Chondrocyte (in vitro differentiated cells): ENCODE measurements around the gene UGT1A5. TPM values are rescaled to one million over a fixed set of nuclear protein-coding genes. Genes with fewer than 3 reads are reported as not detected.
A peak's percentile ranks its signal among the peaks of the same experiment; 100 is the strongest.

Experiments
- DNase-seq: peaks from one replicate; pipeline ENCODE4 v3.0.0; 2021; ENCODE audit warnings: mixed read lengths, low spot score
- H3K27ac Mint-ChIP-seq: one replicate; pipeline ENCODE4 v1.8.0; 2021; ENCODE audit warnings: mild to moderate bottlenecking, moderate library complexity, mixed read lengths; ENCODE audit not compliant: unreplicated experiment
- H3K27me3 Mint-ChIP-seq: 2 replicates; pipeline ENCODE4 v1.8.0; 2021; ENCODE audit warnings: low read depth, mixed read lengths
- H3K36me3 Mint-ChIP-seq: 2 replicates; pipeline ENCODE4 v1.8.0; 2021; ENCODE audit warnings: low read depth, mixed read lengths
- H3K4me1 Mint-ChIP-seq: 2 replicates; pipeline ENCODE4 v1.8.0; 2021; ENCODE audit warnings: low read depth, mild to moderate bottlenecking, mixed read lengths
- H3K4me3 Mint-ChIP-seq: one replicate; pipeline ENCODE4 v1.8.0; 2021; ENCODE audit warnings: mild to moderate bottlenecking, moderate library complexity, mixed read lengths; ENCODE audit not compliant: unreplicated experiment
- H3K9me3 Mint-ChIP-seq: 2 replicates; pipeline ENCODE4 v1.8.0; 2021; ENCODE audit warnings: low read depth, mixed read lengths
- CTCF ChIP-seq: fragments of 200-600 bp; sonication (generic); IDR thresholded peaks from 2 replicates; pipeline ENCODE4 v1.5.0; 2021; ENCODE audit warnings: antibody characterized with exemption, mild to moderate bottlenecking, moderate library complexity
- total RNA-seq: library from RNA; stranded (reverse); gene quantifications from 3 replicates; pipeline ENCODE4 v1.2.1, GENCODE V29; 2021

The UGT1A5 gene
- total RNA-seq, 1 donor from 2014 or later = not detected

DNA sequence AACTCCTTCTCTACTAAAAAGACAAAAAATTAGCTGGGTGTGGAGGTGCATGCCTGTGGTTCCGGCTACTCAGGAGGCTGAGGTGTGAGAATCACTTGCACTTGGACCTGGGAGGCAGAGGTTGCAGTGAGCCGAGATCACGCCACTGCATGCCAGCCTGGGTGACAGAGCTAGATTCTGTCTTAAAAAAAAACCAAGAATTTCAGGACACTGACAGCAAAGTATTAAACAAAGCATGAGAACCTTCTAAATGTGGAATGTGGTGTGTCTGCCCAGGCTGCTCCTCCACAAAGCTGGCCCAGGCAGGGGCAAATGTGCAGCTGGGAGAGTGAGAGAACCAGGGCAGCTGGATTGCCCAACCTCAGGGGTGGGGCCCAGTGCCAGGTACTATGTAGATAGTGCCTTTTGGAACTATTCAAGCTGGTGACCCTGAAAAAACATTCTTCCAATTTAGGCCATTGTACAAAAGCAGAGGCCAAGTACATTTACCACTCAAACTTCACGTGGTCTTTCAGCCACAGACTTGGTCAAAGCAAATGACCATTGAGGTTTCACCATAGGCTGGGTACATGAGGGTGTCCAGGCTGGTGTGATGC is 6.7 kb upstream of the UGT1A5 start:
- peaks cover 57% of the 10 kb centered on the region for H3K4me1 Mint-ChIP-seq
- no peak for DNase-seq
- peaks cover 10% of the 10 kb centered on the region for H3K36me3 Mint-ChIP-seq
- H3K4me3 Mint-ChIP-seq = no peak overlapping the region
- H3K27me3 Mint-ChIP-seq = no peaks in the 10 kb centered on the region
- peaks cover 25% of the 10 kb centered on the region for H3K9me3 Mint-ChIP-seq
- H3K27ac Mint-ChIP-seq = peak overlapping the region; percentile 80
- no peak for TF ChIP-seq CTCF

- H3K9me3 Mint-ChIP-seq = peaks cover 21% of the 10 kb centered on the region
- TF ChIP-seq CTCF = no peak
Observed at GRCh38 chr2:233706720-233707119, 6.0 kb upstream of the UGT1A5 start.

GRCh38 chr2:233707940-233708644 is 4.6 kb upstream of the UGT1A5 start:
- no peak overlapping the region for H3K4me3 Mint-ChIP-seq
- peaks cover 61% of the 10 kb centered on the region for H3K4me1 Mint-ChIP-seq
- H3K36me3 Mint-ChIP-seq = peaks cover 5% of the 10 kb centered on the region
- H3K9me3 Mint-ChIP-seq = peaks cover 9% of the 10 kb centered on the region
- no peaks in the 10 kb centered on the region for H3K27me3 Mint-ChIP-seq
- no peak for TF ChIP-seq CTCF
- DNase-seq = no peak
- peak overlapping the region; percentile 59 for H3K27ac Mint-ChIP-seq

More at GRCh38 chr2:233706720-233707119, 6.0 kb upstream of the UGT1A5 start:
- peak overlapping the region; percentile 80 for H3K27ac Mint-ChIP-seq
- no peaks in the 10 kb centered on the region for H3K27me3 Mint-ChIP-seq
- H3K36me3 Mint-ChIP-seq = peaks cover 7% of the 10 kb centered on the region
- no peak for DNase-seq
- H3K4me1 Mint-ChIP-seq = peaks cover 63% of the 10 kb centered on the region
- H3K4me3 Mint-ChIP-seq = no peak overlapping the region

- peaks cover 4% of the 10 kb centered on the region for H3K9me3 Mint-ChIP-seq
- H3K27me3 Mint-ChIP-seq = no peaks in the 10 kb centered on the region
- peaks cover 58% of the 10 kb centered on the region for H3K4me1 Mint-ChIP-seq
- no peak for DNase-seq
- peaks cover 2% of the 10 kb centered on the region for H3K36me3 Mint-ChIP-seq
- H3K4me3 Mint-ChIP-seq = no peak overlapping the region
- no peak overlapping the region for H3K27ac Mint-ChIP-seq
- no peak for TF ChIP-seq CTCF
Observed at GRCh38 chr2:233708942-233709341, 3.8 kb upstream of the UGT1A5 start.

GRCh38 chr2:233711312-233712008 is 1.2 kb upstream of the UGT1A5 start:
- H3K27me3 Mint-ChIP-seq = no peaks in the 10 kb centered on the region
- peaks cover 43% of the 10 kb centered on the region for H3K4me1 Mint-ChIP-seq
- no peak overlapping the region for H3K4me3 Mint-ChIP-seq
- H3K36me3 Mint-ChIP-seq = no peaks in the 10 kb centered on the region
- no peak overlapping the region for H3K27ac Mint-ChIP-seq
- TF ChIP-seq CTCF = peak; percentile 93
- H3K9me3 Mint-ChIP-seq = no peaks in the 10 kb centered on the region
- no peak for DNase-seq
